Activated naive CD8-positive, alpha-beta T cell treated with anti-CD3 and anti-CD28 coated beads, Interleukin-2, amount 50 U/mL, for 24 hours (primary cell): ENCODE measurements around the gene EXOC4.

ENCODE experiments used
- ATAC-seq: fragments of 150-1000 bp; cut with Tn5 transposase; one replicate; pipeline ENCODE4 v1.10.0; 2021
- DNase-seq: peaks from one replicate; pipeline ENCODE4 v3.0.0; 2021
- H3K27ac Mint-ChIP-seq: one replicate; pipeline ENCODE4 v1.8.0; 2021; ENCODE audit warnings: mild to moderate bottlenecking, mixed read lengths
- H3K27me3 Mint-ChIP-seq: one replicate; pipeline ENCODE4 v1.8.0; 2021; ENCODE audit warnings: mixed read lengths
- H3K36me3 Mint-ChIP-seq: one replicate; pipeline ENCODE4 v1.8.0; 2021; ENCODE audit warnings: low read depth, mixed read lengths
- H3K4me1 Mint-ChIP-seq: one replicate; pipeline ENCODE4 v1.8.0; 2021; ENCODE audit warnings: mixed read lengths
- H3K4me3 Mint-ChIP-seq: one replicate; pipeline ENCODE4 v1.8.0; 2021; ENCODE audit warnings: mild to moderate bottlenecking, moderate library complexity, mixed read lengths
- H3K9me3 Mint-ChIP-seq: one replicate; pipeline ENCODE4 v1.8.0; 2021; ENCODE audit warnings: mixed read lengths

Gene EXOC4

GRCh38 chr7:133586253-133586652, 333.4 kb downstream of the EXOC4 start:
- DNase-seq: no peak
- Mint-ChIP-seq H3K27ac (no peak overlapping the region), H3K9me3 (peaks cover 12% of the 10 kb centered on the region), H3K36me3 (peaks cover 19% of the 10 kb centered on the region), H3K27me3 (no peaks in the 10 kb centered on the region), H3K4me1 (peaks cover 6% of the 10 kb centered on the region), H3K4me3 (no peak overlapping the region)
- no peak for ATAC-seq

DNA sequence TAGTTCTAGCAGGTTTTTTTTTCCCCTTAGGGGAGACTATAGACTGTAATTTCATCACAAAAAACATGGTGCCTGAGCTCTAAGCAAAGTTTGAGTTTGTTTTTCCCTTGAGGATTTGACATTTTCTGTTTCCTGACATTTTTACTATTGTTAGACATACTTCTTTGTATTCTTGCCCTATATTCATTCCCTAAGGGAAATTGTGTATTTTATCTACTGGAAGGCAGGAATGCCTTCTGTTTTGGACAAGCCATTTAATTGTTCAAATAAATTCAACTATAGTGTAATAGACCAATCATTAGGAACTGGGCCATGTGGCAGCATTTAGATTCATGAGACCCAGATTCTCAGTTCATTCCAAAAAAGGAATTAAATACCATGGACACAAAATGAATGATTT, 335.0 kb downstream of the EXOC4 start:
- H3K36me3 Mint-ChIP-seq: peaks cover 22% of the 10 kb centered on the region
- no peak overlapping the region for H3K4me3 Mint-ChIP-seq
- no peak for DNase-seq
- H3K4me1 Mint-ChIP-seq: peaks cover 6% of the 10 kb centered on the region
- H3K27me3 Mint-ChIP-seq: no peaks in the 10 kb centered on the region
- no peak overlapping the region for H3K27ac Mint-ChIP-seq
- peaks cover 12% of the 10 kb centered on the region for H3K9me3 Mint-ChIP-seq
- ATAC-seq: no peak

- Mint-ChIP-seq H3K4me1 (no peaks in the 10 kb centered on the region), H3K36me3 (peaks cover 13% of the 10 kb centered on the region), H3K27ac (no peak overlapping the region), H3K27me3 (no peaks in the 10 kb centered on the region), H3K9me3 (peaks cover 5% of the 10 kb centered on the region), H3K4me3 (no peak overlapping the region)
- no peak for ATAC-seq
- no peak for DNase-seq
Measured at GRCh38 chr7:133590795-133591194, 337.9 kb downstream of the EXOC4 start.

- Mint-ChIP-seq H3K4me3 (no peak overlapping the region), H3K27ac (no peak overlapping the region), H3K4me1 (no peaks in the 10 kb centered on the region), H3K27me3 (no peaks in the 10 kb centered on the region), H3K9me3 (no peaks in the 10 kb centered on the region), H3K36me3 (peaks cover 7% of the 10 kb centered on the region)
- ATAC-seq (no peak), DNase-seq (no peak)
Measured at GRCh38 chr7:133591704-133592340, 338.9 kb downstream of the EXOC4 start.

- no peaks in the 10 kb centered on the region for H3K27me3 Mint-ChIP-seq
- H3K36me3 Mint-ChIP-seq: peaks cover 7% of the 10 kb centered on the region
- DNase-seq (no peak), ATAC-seq (no peak)
- H3K9me3 Mint-ChIP-seq: no peaks in the 10 kb centered on the region
- no peak overlapping the region for H3K27ac Mint-ChIP-seq
- H3K4me3 Mint-ChIP-seq: no peak overlapping the region
- no peaks in the 10 kb centered on the region for H3K4me1 Mint-ChIP-seq
Measured at GRCh38 chr7:133593561-133593960, 340.7 kb downstream of the EXOC4 start.

DNA sequence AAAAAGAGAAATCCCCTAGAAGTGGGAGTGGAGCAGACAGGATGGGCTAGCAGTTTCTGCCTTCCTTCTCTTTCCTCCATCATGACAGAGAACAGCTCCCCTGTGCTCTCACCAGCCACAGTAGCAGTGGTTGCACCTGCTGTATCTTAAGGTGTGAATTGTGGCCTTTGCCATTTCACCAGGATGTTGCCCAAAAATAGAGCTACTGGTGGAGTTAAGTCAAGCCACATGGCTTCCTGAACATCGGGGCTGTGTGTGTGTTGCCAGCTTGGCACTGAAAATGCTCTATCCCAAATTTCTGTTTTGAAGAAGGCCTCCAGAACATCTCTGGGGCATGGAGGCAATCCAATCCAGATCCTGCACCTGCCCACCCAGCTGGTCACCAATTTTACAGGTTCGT, 348.7 kb downstream of the EXOC4 start:
- Mint-ChIP-seq H3K4me3 (no peak overlapping the region), H3K36me3 (no peaks in the 10 kb centered on the region), H3K9me3 (no peaks in the 10 kb centered on the region), H3K27ac (no peak overlapping the region), H3K27me3 (no peaks in the 10 kb centered on the region), H3K4me1 (peaks cover 4% of the 10 kb centered on the region)
- ATAC-seq: no peak
- no peak for DNase-seq

DNA sequence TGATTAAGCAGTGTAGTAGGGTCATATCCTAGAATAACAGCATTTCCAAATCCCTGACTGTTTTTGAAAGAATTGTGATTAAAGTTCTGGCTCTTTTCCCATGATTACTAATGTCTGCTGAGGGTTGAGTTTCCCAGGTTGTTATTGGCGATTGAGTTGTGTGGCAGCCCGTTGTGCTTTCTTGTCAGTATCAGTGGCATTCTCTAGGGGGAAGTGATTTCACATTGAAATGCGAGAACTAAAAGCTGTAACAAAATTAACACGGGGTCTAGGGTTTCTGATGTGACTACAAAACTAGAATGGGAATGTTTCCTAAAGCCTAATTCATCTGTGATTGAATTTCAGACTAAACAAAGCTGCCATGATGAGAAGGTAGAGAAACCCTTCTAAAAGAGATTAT, 349.4 kb downstream of the EXOC4 start:
- H3K36me3 Mint-ChIP-seq: no peaks in the 10 kb centered on the region
- DNase-seq (no peak), ATAC-seq (no peak)
- no peak overlapping the region for H3K27ac Mint-ChIP-seq
- H3K4me3 Mint-ChIP-seq: no peak overlapping the region
- no peaks in the 10 kb centered on the region for H3K9me3 Mint-ChIP-seq
- H3K4me1 Mint-ChIP-seq: peaks cover 4% of the 10 kb centered on the region
- no peaks in the 10 kb centered on the region for H3K27me3 Mint-ChIP-seq

- Mint-ChIP-seq H3K36me3 (no peaks in the 10 kb centered on the region), H3K4me1 (no peaks in the 10 kb centered on the region), H3K27ac (no peak overlapping the region), H3K27me3 (no peaks in the 10 kb centered on the region), H3K9me3 (no peaks in the 10 kb centered on the region), H3K4me3 (no peak overlapping the region)
- ATAC-seq: no peak
- no peak for DNase-seq
Measured at GRCh38 chr7:133606991-133607390, 354.1 kb downstream of the EXOC4 start.

DNA sequence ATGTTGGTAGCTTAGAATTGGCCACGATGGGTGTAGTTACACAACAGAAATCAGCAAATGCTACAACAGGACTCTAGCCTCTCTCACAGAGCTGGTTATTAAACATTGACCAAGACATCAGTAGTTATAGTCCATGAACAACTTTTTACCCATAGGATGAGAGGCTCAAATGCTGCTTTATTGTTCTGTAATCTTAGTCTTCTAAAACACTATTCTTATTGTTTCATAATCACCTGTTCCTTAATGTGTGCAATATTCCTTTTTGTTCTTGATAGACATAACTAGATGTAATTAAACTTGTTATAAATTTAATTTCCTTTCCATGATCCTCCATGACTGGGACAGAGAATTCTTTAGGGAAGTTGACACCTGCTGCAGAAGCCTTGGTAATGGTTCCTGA, 356.9 kb downstream of the EXOC4 start:
- Mint-ChIP-seq H3K36me3 (peaks cover 2% of the 10 kb centered on the region), H3K4me3 (no peak overlapping the region), H3K27ac (no peak overlapping the region), H3K27me3 (no peaks in the 10 kb centered on the region), H3K4me1 (no peaks in the 10 kb centered on the region), H3K9me3 (no peaks in the 10 kb centered on the region)
- no peak for ATAC-seq
- DNase-seq: no peak

GRCh38 chr7:133611955-133612354, 359.1 kb downstream of the EXOC4 start:
- H3K36me3 Mint-ChIP-seq: peaks cover 2% of the 10 kb centered on the region
- H3K4me1 Mint-ChIP-seq: no peaks in the 10 kb centered on the region
- no peak overlapping the region for H3K27ac Mint-ChIP-seq
- no peak overlapping the region for H3K4me3 Mint-ChIP-seq
- H3K27me3 Mint-ChIP-seq: no peaks in the 10 kb centered on the region
- no peak for DNase-seq
- H3K9me3 Mint-ChIP-seq: no peaks in the 10 kb centered on the region
- no peak for ATAC-seq

- H3K4me1 Mint-ChIP-seq: no peaks in the 10 kb centered on the region
- no peaks in the 10 kb centered on the region for H3K9me3 Mint-ChIP-seq
- ATAC-seq (no peak), DNase-seq (no peak)
- no peaks in the 10 kb centered on the region for H3K27me3 Mint-ChIP-seq
- no peak overlapping the region for H3K4me3 Mint-ChIP-seq
- peaks cover 3% of the 10 kb centered on the region for H3K36me3 Mint-ChIP-seq
- H3K27ac Mint-ChIP-seq: no peak overlapping the region
Measured at GRCh38 chr7:133613250-133613790, 360.4 kb downstream of the EXOC4 start.

DNA sequence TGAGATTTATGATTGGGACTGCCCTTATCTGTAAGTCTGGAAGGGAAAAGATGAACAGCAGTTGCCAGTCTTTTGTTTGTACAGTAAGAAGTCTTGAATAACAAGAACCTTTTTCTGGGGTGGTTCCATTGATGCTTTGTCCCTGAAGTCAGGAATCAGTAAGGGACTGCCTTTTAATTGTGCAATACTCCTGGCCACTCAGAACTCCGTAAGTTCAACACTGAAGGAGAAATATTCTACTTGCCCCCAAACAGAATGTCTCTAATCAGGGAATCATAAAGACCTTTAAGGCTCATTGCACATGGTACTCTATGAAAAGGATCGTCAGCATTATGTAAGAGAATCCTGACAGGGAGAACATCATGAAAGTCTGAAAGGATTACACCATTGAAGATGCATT, 361.4 kb downstream of the EXOC4 start:
- DNase-seq (no peak), ATAC-seq (no peak)
- H3K4me1 Mint-ChIP-seq: no peaks in the 10 kb centered on the region
- peaks cover 3% of the 10 kb centered on the region for H3K36me3 Mint-ChIP-seq
- no peaks in the 10 kb centered on the region for H3K27me3 Mint-ChIP-seq
- H3K9me3 Mint-ChIP-seq: no peaks in the 10 kb centered on the region
- no peak overlapping the region for H3K4me3 Mint-ChIP-seq
- H3K27ac Mint-ChIP-seq: no peak overlapping the region

DNA sequence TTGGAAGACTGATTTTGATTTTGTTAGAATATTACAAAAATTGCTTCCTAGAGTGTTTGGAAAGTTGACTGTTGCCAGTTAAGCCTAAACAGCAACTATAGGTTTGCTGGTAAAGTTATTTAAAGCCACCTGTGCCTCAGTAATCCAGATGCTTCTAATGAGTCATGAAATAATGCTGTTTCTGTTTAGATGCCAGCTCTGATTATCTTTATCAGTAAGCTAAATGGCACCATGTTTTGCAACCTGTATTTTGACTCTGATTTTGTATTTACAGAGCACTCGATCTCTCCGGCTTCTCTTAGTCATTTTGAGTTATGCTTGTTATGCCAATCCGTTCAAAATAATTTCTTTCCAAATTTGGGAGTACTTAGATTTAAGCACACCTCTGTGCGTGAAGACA, 366.1 kb downstream of the EXOC4 start:
- Mint-ChIP-seq H3K27ac (no peak overlapping the region), H3K9me3 (no peaks in the 10 kb centered on the region), H3K36me3 (peaks cover 5% of the 10 kb centered on the region), H3K4me3 (no peak overlapping the region), H3K4me1 (no peaks in the 10 kb centered on the region), H3K27me3 (no peaks in the 10 kb centered on the region)
- DNase-seq: no peak
- no peak for ATAC-seq

GRCh38 chr7:133619491-133619890, 366.6 kb downstream of the EXOC4 start:
- Mint-ChIP-seq H3K9me3 (no peaks in the 10 kb centered on the region), H3K36me3 (peaks cover 5% of the 10 kb centered on the region), H3K4me1 (no peaks in the 10 kb centered on the region), H3K27me3 (no peaks in the 10 kb centered on the region), H3K4me3 (no peak overlapping the region), H3K27ac (no peak overlapping the region)
- ATAC-seq (no peak), DNase-seq (no peak)

DNA sequence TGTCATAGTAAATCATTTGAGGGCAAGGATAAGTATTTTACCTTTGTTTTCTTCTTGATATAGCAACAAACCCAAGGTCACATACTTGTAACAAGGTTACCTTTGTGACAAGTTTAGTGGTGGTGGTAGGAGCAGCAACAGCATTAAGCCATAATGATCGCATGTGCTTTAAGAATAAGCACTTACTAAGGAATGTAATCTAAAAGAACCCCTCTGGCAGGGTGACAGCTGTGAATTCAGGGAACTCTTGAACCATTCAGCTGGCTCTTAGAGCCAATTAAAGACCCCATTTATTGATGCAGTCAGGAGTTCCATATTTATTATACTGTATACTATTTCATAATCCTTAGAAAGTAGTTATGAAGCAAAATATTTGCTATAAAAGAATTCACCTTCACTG, 370.8 kb downstream of the EXOC4 start:
- Mint-ChIP-seq H3K4me1 (no peaks in the 10 kb centered on the region), H3K27ac (no peak overlapping the region), H3K36me3 (peaks cover 7% of the 10 kb centered on the region), H3K4me3 (no peak overlapping the region), H3K27me3 (no peaks in the 10 kb centered on the region), H3K9me3 (peaks cover 7% of the 10 kb centered on the region)
- ATAC-seq: no peak
- DNase-seq: no peak

- no peaks in the 10 kb centered on the region for H3K27me3 Mint-ChIP-seq
- peaks cover 17% of the 10 kb centered on the region for H3K36me3 Mint-ChIP-seq
- no peaks in the 10 kb centered on the region for H3K4me1 Mint-ChIP-seq
- DNase-seq (no peak), ATAC-seq (no peak)
- peaks cover 8% of the 10 kb centered on the region for H3K9me3 Mint-ChIP-seq
- H3K27ac Mint-ChIP-seq: no peak overlapping the region
- no peak overlapping the region for H3K4me3 Mint-ChIP-seq
Measured at GRCh38 chr7:133625046-133625445, 372.2 kb downstream of the EXOC4 start.
